IPS-15b (cell line): ENCODE measurements around the gene TPRX1.
"Not testable (repeated sequence)": the region's sequence is repeated elsewhere in the genome, so short reads cannot be mapped to it uniquely, and the experiment has no call there.

ENCODE experiments used
- H3K27me3 ChIP-seq: one replicate; pipeline ENCODE4 v1.6.1; 2013; ENCODE audit warnings: low read length; ENCODE audit not compliant: control insufficient read depth, insufficient read depth
- H3K36me3 ChIP-seq: one replicate; pipeline ENCODE4 v1.6.1; 2013; ENCODE audit warnings: low read length; ENCODE audit not compliant: control insufficient read depth, insufficient read depth
- H3K4me1 ChIP-seq: one replicate; pipeline ENCODE4 v1.6.1; 2013; ENCODE audit warnings: mild to moderate bottlenecking, low read length; ENCODE audit not compliant: control insufficient read depth, insufficient read depth
- H3K4me3 ChIP-seq: one replicate; pipeline ENCODE4 v1.5.1; 2013; ENCODE audit warnings: low read depth, low read length
- H3K9ac ChIP-seq: one replicate; pipeline ENCODE4 v1.6.1; 2013; ENCODE audit warnings: low read depth, mild to moderate bottlenecking, low read length
- H3K9me3 ChIP-seq: one replicate; pipeline ENCODE4 v1.6.1; 2013; ENCODE audit warnings: mild to moderate bottlenecking, low read length; ENCODE audit not compliant: control insufficient read depth, insufficient read depth

Gene TPRX1

GRCh38 chr19:47820410-47820809 lies 16.1 kb upstream of the TPRX1 start:
- Histone ChIP-seq H3K9me3 (no peaks in the 10 kb centered on the region), H3K4me3 (no peak overlapping the region), H3K36me3 (no peaks in the 10 kb centered on the region), H3K27me3 (no peaks in the 10 kb centered on the region), H3K4me1 (peaks cover 12% of the 10 kb centered on the region), H3K9ac (no peak overlapping the region)

GRCh38 chr19:47819858-47820257 lies 15.5 kb upstream of the TPRX1 start:
- no peaks in the 10 kb centered on the region for H3K27me3 ChIP-seq
- no peaks in the 10 kb centered on the region for H3K36me3 ChIP-seq
- peaks cover 12% of the 10 kb centered on the region for H3K4me1 ChIP-seq
- H3K4me3 ChIP-seq: peak overlapping the region; percentile 13
- H3K9me3 ChIP-seq: no peaks in the 10 kb centered on the region
- no peak overlapping the region for H3K9ac ChIP-seq

- H3K9me3 ChIP-seq, H3K4me3 ChIP-seq, H3K27me3 ChIP-seq, H3K9ac ChIP-seq, H3K36me3 ChIP-seq: not testable (repeated sequence)
- peaks cover 14% of the 10 kb centered on the region for H3K4me1 ChIP-seq
Observed at GRCh38 chr19:47818221-47818620, 13.9 kb upstream of the TPRX1 start.

- H3K4me1 ChIP-seq: peaks cover 12% of the 10 kb centered on the region
- not testable (repeated sequence) for H3K27me3 ChIP-seq, H3K4me3 ChIP-seq, H3K9ac ChIP-seq, H3K9me3 ChIP-seq, H3K36me3 ChIP-seq
Observed at GRCh38 chr19:47816270-47816669, 11.9 kb upstream of the TPRX1 start.

GRCh38 chr19:47813995-47814328 lies 9.6 kb upstream of the TPRX1 start:
- no peak overlapping the region for H3K9ac ChIP-seq
- no peaks in the 10 kb centered on the region for H3K27me3 ChIP-seq
- H3K36me3 ChIP-seq: no peaks in the 10 kb centered on the region
- H3K4me3 ChIP-seq: no peak overlapping the region
- peaks cover 3% of the 10 kb centered on the region for H3K4me1 ChIP-seq
- H3K9me3 ChIP-seq: no peaks in the 10 kb centered on the region

GRCh38 chr19:47813304-47813994 lies 9.1 kb upstream of the TPRX1 start:
- no peaks in the 10 kb centered on the region for H3K36me3 ChIP-seq
- H3K4me1 ChIP-seq: peaks cover 3% of the 10 kb centered on the region
- no peaks in the 10 kb centered on the region for H3K27me3 ChIP-seq
- no peaks in the 10 kb centered on the region for H3K9me3 ChIP-seq
- no peak overlapping the region for H3K9ac ChIP-seq
- H3K4me3 ChIP-seq: no peak overlapping the region

- Histone ChIP-seq H3K9ac (no peak overlapping the region), H3K4me1 (no peaks in the 10 kb centered on the region)
Observed at GRCh38 chr19:47806435-47806834, 2.1 kb upstream of the TPRX1 start.

GRCh38 chr19:47805313-47805712 lies 962 bp upstream of the TPRX1 start:
- no peaks in the 10 kb centered on the region for H3K27me3 ChIP-seq
- H3K4me3 ChIP-seq: no peak overlapping the region
- no peaks in the 10 kb centered on the region for H3K4me1 ChIP-seq
- H3K9ac ChIP-seq: no peak overlapping the region
- no peaks in the 10 kb centered on the region for H3K9me3 ChIP-seq
- H3K36me3 ChIP-seq: peaks cover 2% of the 10 kb centered on the region

More at GRCh38 chr19:47806435-47806834, 2.1 kb upstream of the TPRX1 start:
- Histone ChIP-seq H3K36me3 (peaks cover 2% of the 10 kb centered on the region), H3K27me3 (no peaks in the 10 kb centered on the region), H3K4me3 (no peak overlapping the region), H3K9me3 (no peaks in the 10 kb centered on the region)

GRCh38 chr19:47803671-47804070 lies 680 bp downstream of the TPRX1 start:
- H3K9ac ChIP-seq, H3K9me3 ChIP-seq, H3K4me3 ChIP-seq, H3K4me1 ChIP-seq, H3K27me3 ChIP-seq, H3K36me3 ChIP-seq: not testable (repeated sequence)

GRCh38 chr19:47803148-47803547 lies 1.2 kb downstream of the TPRX1 start:
- not testable (repeated sequence) for H3K27me3 ChIP-seq, H3K4me3 ChIP-seq, H3K4me1 ChIP-seq, H3K9me3 ChIP-seq, H3K36me3 ChIP-seq, H3K9ac ChIP-seq

- no peaks in the 10 kb centered on the region for H3K27me3 ChIP-seq
- no peaks in the 10 kb centered on the region for H3K4me1 ChIP-seq
- peaks cover 2% of the 10 kb centered on the region for H3K36me3 ChIP-seq
- H3K4me3 ChIP-seq: no peak overlapping the region
- H3K9ac ChIP-seq: peak overlapping the region; percentile 47
- no peaks in the 10 kb centered on the region for H3K9me3 ChIP-seq
Observed at GRCh38 chr19:47802521-47803043, 1.8 kb downstream of the TPRX1 start.

- Histone ChIP-seq H3K4me1 (no peaks in the 10 kb centered on the region), H3K9ac (no peak overlapping the region), H3K9me3 (no peaks in the 10 kb centered on the region), H3K4me3 (no peak overlapping the region), H3K27me3 (no peaks in the 10 kb centered on the region), H3K36me3 (peaks cover 2% of the 10 kb centered on the region)
Observed at GRCh38 chr19:47801270-47801669, 3.1 kb downstream of the TPRX1 start.
